GM23248 (cell line): Measurements from ENCODE around the gene PACS1.

Experiments
- EZH2 ChIP-seq: fragments of 200-600 bp; sonication (generic); IDR thresholded peaks from 2 replicates; pipeline ENCODE4 v1.6.1; 2018; ENCODE audit warnings: antibody characterized with exemption, mild to moderate bottlenecking; ENCODE audit not compliant: insufficient read depth, poor library complexity, severe bottlenecking
- EZH2phosphoT487 ChIP-seq: fragments of 200-600 bp; sonication (generic); IDR thresholded peaks from 2 replicates; pipeline ENCODE4 v1.6.1; 2018; ENCODE audit warnings: antibody characterized with exemption, moderate library complexity, mild to moderate bottlenecking, low read depth; ENCODE audit not compliant: insufficient read depth

- no peak for TF ChIP-seq EZH2
- TF ChIP-seq EZH2phosphoT487, result no peak
Observed at GRCh38 chr11:66240781-66241136, 170.7 kb downstream of the PACS1 start.
